HEK293 (cell line): ENCODE data around the gene ELANE.

Experiments
- CTCF ChIP-seq: fragments of 450-650 bp; formaldehyde crosslinking; IDR thresholded peaks from 2 replicates; pipeline ENCODE4 v1.5.1; 2016; ENCODE audit warnings: missing biosample characterization, missing genetic modification characterization
- ZNF362 ChIP-seq: fragments of 450-650 bp; formaldehyde crosslinking; IDR thresholded peaks from 2 replicates; pipeline ENCODE4 v1.5.1; 2016; ENCODE audit warnings: missing biosample characterization, missing genetic modification characterization
- ZNF580 ChIP-seq: fragments of 450-650 bp; formaldehyde crosslinking; IDR thresholded peaks from 2 replicates; pipeline ENCODE4 v1.5.1; 2016; ENCODE audit warnings: missing biosample characterization, missing genetic modification characterization

- TF ChIP-seq ZNF580 = no peak
- TF ChIP-seq ZNF362 (tag by site-specific recombination) = no peak
- no peak for TF ChIP-seq CTCF (tag by site-specific recombination)
Measured at GRCh38 chr19:829129-829758, 22.9 kb upstream of the ELANE start.
